AG04450 (cell line): ENCODE data around the gene MRGPRE. TPM values are rescaled to one million over a fixed set of nuclear protein-coding genes. Genes with fewer than 3 reads are reported as not detected.

ENCODE experiments used
- CTCF ChIA-PET: fragments of 300-600, 350-600 bp; formaldehyde crosslinking; extraction: SDS; loops from one replicate; lab custom pipeline; 2022; ENCODE audit warnings: antibody characterized with exemption, inconsistent platforms; lab: Charles Lee
- POLR2A ChIA-PET: fragments of 350-600 bp; formaldehyde crosslinking; extraction: SDS; loops from one replicate; lab custom pipeline; 2021; ENCODE audit warnings: antibody characterized with exemption, inconsistent platforms; lab: Yijun Ruan, JAX
- DNase-seq: peaks from one replicate; pipeline ENCODE4 v3.0.0-alpha.2; 2011; ENCODE audit warnings: low read depth, low spot score
- H3K27ac ChIP-seq: one replicate; pipeline ENCODE4 v1.5.1; 2012; ENCODE audit warnings: low read depth, low read length, control low read depth
- H3K27me3 ChIP-seq: one replicate; pipeline ENCODE4 v1.6.0; 2012; ENCODE audit warnings: low read length; ENCODE audit not compliant: control insufficient read depth, insufficient read depth
- H3K4me3 ChIP-seq: 2 replicates; pipeline ENCODE4 v1.5.1; 2011; ENCODE audit warnings: mild to moderate bottlenecking, low read depth, low read length, control low read depth
- H3K9me3 ChIP-seq: 2 replicates; pipeline ENCODE4 v1.5.1; 2012; ENCODE audit warnings: low read length; ENCODE audit not compliant: control insufficient read depth, insufficient read depth
- polyA plus RNA-seq: library from polyadenylated mRNA; depleted of rRNA; stranded (reverse); fragments of >200 nt; gene quantifications from 2 replicates; pipeline ENCODE4 v1.2.3, GENCODE V29; 2011
- TF ChIP-seq, protein P1 (sequence below): IDR thresholded peaks from 2 replicates; pipeline ENCODE4 v1.5.1; 2011; ENCODE audit warnings: low read depth, low read length, control low read depth, inconsistent platforms

Gene MRGPRE
- polyA plus RNA-seq, 1 experiment = not detected

DNA sequence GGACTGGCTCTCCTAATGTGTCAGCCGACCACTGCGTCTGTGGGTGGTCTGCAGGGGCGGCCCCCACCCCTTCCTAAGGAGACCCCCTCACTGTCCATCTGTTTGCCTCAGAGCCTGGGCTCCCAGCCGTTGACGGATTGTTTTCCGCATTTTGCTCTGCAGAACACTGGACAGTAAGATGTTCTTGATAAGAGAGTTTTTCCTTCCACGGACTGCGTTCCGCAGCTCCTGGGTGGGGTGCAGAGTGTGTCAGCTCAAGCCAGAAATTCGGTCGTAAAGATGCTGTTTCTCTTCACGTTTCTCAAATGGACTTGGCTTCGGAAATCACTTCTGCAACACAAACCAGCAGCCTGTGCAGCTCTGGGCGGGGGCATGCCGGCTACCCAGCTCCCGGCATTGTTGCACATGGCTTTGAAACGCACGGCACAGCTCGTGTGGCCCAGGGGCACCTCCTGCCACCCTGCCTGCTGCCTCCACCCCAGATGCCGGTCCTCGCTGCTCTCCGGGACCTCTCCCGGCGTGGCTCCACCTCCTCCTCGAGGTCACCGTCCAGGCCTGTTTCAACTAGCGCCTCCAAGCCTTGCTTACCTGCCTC lies 10.7 kb downstream of the MRGPRE start:
- Histone ChIP-seq H3K27me3 (peaks cover 64% of the 10 kb centered on the region), H3K27ac (no peak overlapping the region), H3K9me3 (no peaks in the 10 kb centered on the region; the same call in 1 of the 2 replicates), H3K4me3 (no peak overlapping the region)
- DNase-seq = no peak
- ChIA-PET CTCF (interaction anchor here (0.7 kb wide), 1 partner anchor 130 kb away, joined by 4 read pairs; no protein-coding TSS in a partner anchor), POLR2A (interaction anchor here (0.6 kb wide), 1 partner anchor 146 kb away, joined by 7 read pairs; no protein-coding TSS in a partner anchor)
- TF ChIP-seq, protein P1, sequence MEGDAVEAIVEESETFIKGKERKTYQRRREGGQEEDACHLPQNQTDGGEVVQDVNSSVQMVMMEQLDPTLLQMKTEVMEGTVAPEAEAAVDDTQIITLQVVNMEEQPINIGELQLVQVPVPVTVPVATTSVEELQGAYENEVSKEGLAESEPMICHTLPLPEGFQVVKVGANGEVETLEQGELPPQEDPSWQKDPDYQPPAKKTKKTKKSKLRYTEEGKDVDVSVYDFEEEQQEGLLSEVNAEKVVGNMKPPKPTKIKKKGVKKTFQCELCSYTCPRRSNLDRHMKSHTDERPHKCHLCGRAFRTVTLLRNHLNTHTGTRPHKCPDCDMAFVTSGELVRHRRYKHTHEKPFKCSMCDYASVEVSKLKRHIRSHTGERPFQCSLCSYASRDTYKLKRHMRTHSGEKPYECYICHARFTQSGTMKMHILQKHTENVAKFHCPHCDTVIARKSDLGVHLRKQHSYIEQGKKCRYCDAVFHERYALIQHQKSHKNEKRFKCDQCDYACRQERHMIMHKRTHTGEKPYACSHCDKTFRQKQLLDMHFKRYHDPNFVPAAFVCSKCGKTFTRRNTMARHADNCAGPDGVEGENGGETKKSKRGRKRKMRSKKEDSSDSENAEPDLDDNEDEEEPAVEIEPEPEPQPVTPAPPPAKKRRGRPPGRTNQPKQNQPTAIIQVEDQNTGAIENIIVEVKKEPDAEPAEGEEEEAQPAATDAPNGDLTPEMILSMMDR = no peak

DNA sequence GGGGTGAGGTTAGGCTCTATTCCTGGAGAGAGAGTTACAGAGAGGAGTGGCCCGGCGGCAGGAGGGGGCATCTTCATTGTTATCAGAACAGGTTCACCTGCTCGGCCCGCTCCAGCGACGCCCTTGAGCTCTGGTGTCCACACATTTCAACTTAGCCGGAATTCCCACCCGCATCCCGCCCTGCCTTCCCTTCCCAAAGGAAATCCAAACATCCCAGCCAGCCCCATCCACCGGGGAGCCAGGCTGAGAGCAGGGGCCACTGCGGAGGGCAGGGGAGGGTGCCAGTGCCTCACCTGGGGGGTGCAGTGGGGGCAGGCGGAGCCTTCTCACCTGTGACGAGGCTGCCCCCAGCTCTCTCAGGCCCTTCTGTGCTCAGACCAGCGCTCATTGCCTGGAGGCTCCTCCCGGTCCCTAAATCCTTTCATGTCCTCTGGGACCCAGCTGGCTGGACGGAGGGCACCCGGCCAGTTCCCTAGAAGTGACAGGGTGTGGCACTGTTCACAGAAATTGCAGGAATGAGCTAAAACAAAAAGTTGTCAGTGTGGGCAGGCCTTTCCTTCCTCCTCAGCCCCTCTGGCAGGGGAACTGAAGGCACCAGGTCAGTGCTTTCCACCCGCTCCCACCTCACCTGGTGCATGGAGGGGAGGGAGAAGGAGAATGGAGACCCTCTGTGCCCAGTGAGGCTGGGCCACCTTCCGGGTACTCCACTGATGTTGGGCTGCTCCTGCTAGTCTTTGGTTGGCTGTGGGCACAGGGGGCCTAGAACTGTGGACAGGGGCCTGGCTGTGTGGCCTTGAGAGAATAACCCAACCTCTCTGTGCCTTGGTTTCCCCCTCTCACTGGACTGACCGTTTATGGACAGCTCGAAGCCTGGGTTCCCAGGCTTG lies 11.5 kb downstream of the MRGPRE start:
- ChIA-PET POLR2A (interaction anchor here (0.6 kb wide), 1 partner anchor 145 kb away, joined by 7 read pairs; no protein-coding TSS in a partner anchor), CTCF (no interaction called here)
- Histone ChIP-seq H3K27ac (no peak overlapping the region), H3K27me3 (peaks cover 71% of the 10 kb centered on the region), H3K4me3 (no peak overlapping the region), H3K9me3 (no peaks in the 10 kb centered on the region; the same call in 1 of the 2 replicates)
- no peak for DNase-seq
- TF ChIP-seq, protein P1 = no peak

DNA sequence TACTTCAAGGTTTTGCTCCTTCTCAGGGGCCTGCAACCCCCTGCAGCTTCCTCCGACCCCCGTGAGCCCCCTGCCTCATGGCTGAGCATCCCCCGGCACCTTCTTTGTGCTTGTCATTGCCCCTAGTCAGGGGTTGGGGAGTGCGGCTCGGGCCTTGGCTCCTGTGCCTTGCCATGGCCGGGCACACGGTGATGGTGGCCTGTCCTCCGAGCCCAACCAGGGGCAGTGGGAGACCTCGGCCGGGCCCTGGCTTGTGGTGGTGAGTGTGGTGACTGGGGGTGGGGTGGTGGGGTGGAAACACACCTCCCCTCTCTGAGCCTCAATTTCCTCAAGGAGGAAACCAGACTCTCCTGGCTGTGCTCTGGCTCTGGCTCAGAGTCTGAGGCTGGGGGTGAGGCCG lies 12.1 kb downstream of the MRGPRE start:
- DNase-seq = no peak
- no peak overlapping the region for H3K4me3 ChIP-seq
- ChIA-PET POLR2A (no interaction called here), CTCF (no interaction called here)
- TF ChIP-seq, protein P1 = no peak
- H3K9me3 ChIP-seq = no peaks in the 10 kb centered on the region; the same call in 1 of the 2 replicates
- no peak overlapping the region for H3K27ac ChIP-seq
- H3K27me3 ChIP-seq = peaks cover 75% of the 10 kb centered on the region

DNA sequence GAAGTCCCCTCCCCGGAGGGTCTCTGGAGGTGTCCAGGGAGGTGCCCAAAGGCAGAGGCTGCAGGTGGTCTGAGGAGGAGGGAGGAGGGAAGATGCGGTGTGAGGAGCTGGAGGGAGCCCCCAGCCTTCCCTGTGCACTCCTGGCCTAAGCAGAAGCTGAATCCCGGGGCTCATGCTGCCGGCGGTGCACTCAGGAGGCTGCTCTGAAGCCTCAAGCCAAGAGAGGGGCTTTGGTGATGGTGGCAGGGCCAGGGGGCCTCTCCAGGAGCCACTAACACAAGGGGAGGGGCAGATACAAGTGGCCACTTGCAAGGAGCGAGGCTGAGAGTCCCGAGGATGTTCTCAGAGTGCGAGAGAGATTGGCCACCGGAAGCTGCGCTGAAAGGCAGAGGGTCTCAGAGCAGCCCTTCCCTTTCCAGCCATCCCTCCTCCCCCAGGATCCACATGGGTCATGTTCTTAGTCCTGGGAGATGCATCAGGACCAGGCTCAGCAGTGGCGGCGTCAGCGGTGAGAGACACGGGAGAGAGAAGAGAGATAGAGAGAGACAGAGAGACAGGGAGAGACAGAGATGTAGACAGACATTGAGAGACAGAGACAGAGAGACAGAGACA lies 12.8 kb downstream of the MRGPRE start:
- ChIA-PET CTCF (no interaction called here), POLR2A (no interaction called here)
- TF ChIP-seq, protein P1 = no peak
- H3K9me3 ChIP-seq = no peaks in the 10 kb centered on the region; the same call in 1 of the 2 replicates
- H3K27ac ChIP-seq = no peak overlapping the region
- H3K27me3 ChIP-seq = peaks cover 69% of the 10 kb centered on the region
- DNase-seq = no peak
- H3K4me3 ChIP-seq = no peak overlapping the region
